ENCODE results near the gene SCN1A.

DNA sequence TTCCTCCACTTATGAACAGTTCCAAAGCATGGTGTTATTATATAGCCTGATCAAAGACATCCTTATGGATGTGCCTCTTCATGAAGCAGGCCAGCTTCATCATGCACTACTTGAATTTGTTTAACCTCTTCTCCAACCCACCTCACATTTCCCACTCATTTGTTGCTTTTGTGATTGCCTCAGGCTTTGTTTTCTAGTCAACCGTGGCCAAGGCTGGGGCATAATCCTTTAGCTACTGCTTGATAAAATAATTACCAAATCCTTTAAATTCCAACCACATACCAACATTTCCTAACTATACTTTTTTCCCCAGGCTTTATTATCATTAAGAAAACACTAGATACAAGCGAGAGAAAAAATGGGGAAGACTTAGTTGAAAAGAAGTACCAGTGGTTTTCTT, 39.6 kb upstream of the SCN1A start:
- TF ChIP-seq JUN (CRISPR knock-in tag; IDR thresholded peaks at IDR 0.05): no peak
- TF ChIP-seq, protein P1, sequence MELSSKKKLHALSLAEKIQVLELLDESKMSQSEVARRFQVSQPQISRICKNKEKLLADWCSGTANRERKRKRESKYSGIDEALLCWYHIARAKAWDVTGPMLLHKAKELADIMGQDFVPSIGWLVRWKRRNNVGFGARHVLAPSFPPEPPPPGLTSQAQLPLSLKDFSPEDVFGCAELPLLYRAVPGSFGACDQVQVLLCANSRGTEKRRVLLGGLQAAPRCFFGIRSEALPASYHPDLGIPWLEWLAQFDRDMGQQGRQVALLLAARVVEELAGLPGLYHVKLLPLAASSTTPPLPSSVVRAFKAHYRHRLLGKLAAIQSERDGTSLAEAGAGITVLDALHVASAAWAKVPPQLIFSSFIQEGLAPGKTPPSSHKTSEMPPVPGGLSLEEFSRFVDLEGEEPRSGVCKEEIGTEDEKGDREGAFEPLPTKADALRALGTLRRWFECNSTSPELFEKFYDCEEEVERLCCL (CRISPR knock-in tag; IDR thresholded peaks at IDR 0.05; ENCODE audit: borderline replicate concordance): no peak
- no peak for TF ChIP-seq XBP1 (CRISPR knock-in tag; IDR thresholded peaks at IDR 0.05)
- TF ChIP-seq, protein P2, sequence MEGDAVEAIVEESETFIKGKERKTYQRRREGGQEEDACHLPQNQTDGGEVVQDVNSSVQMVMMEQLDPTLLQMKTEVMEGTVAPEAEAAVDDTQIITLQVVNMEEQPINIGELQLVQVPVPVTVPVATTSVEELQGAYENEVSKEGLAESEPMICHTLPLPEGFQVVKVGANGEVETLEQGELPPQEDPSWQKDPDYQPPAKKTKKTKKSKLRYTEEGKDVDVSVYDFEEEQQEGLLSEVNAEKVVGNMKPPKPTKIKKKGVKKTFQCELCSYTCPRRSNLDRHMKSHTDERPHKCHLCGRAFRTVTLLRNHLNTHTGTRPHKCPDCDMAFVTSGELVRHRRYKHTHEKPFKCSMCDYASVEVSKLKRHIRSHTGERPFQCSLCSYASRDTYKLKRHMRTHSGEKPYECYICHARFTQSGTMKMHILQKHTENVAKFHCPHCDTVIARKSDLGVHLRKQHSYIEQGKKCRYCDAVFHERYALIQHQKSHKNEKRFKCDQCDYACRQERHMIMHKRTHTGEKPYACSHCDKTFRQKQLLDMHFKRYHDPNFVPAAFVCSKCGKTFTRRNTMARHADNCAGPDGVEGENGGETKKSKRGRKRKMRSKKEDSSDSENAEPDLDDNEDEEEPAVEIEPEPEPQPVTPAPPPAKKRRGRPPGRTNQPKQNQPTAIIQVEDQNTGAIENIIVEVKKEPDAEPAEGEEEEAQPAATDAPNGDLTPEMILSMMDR (CRISPR knock-in tag; IDR thresholded peaks at IDR 0.05): no peak
- TF ChIP-seq MBNL3 (CRISPR knock-in tag; conservative IDR thresholded peaks at IDR 0.05): no peak
- no peak for TF ChIP-seq ARHGAP35 (CRISPR knock-in tag; IDR thresholded peaks at IDR 0.05; ENCODE audit: borderline replicate concordance)
- TF ChIP-seq, protein P3, sequence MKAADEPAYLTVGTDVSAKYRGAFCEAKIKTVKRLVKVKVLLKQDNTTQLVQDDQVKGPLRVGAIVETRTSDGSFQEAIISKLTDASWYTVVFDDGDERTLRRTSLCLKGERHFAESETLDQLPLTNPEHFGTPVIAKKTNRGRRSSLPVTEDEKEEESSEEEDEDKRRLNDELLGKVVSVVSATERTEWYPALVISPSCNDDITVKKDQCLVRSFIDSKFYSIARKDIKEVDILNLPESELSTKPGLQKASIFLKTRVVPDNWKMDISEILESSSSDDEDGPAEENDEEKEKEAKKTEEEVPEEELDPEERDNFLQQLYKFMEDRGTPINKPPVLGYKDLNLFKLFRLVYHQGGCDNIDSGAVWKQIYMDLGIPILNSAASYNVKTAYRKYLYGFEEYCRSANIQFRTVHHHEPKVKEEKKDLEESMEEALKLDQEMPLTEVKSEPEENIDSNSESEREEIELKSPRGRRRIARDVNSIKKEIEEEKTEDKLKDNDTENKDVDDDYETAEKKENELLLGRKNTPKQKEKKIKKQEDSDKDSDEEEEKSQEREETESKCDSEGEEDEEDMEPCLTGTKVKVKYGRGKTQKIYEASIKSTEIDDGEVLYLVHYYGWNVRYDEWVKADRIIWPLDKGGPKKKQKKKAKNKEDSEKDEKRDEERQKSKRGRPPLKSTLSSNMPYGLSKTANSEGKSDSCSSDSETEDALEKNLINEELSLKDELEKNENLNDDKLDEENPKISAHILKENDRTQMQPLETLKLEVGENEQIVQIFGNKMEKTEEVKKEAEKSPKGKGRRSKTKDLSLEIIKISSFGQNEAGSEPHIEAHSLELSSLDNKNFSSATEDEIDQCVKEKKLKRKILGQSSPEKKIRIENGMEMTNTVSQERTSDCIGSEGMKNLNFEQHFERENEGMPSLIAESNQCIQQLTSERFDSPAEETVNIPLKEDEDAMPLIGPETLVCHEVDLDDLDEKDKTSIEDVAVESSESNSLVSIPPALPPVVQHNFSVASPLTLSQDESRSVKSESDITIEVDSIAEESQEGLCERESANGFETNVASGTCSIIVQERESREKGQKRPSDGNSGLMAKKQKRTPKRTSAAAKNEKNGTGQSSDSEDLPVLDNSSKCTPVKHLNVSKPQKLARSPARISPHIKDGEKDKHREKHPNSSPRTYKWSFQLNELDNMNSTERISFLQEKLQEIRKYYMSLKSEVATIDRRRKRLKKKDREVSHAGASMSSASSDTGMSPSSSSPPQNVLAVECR (CRISPR knock-in tag; IDR thresholded peaks at IDR 0.05; ENCODE audit: borderline replicate concordance): no peak
